HepG2 (cell line): ENCODE measurements around the gene WRAP73.

Experiments
- ATF7 ChIP-seq, 2 experiments: fragments of 450-650 bp in 1 of 2; sonication (generic) in 1 of 2; formaldehyde crosslinking in 1 of 2; IDR thresholded peaks; 2 replicates each; pipeline versions ENCODE4 v1.4.0 to v1.6.1; 2016 to 2020; ENCODE audit warnings: antibody characterized with exemption in 1 of 2, mild to moderate bottlenecking in 1 of 2, missing genetic modification reagents in 1 of 2
- CREM ChIP-seq, 2 experiments: sonication (generic) in 1 of 2; formaldehyde crosslinking in 1 of 2; IDR thresholded peaks; 2 replicates each; pipeline versions ENCODE4 v1.4.0 to v1.6.1; 2016 to 2020; ENCODE audit warnings: antibody characterized with exemption in 1 of 2, mild to moderate bottlenecking in 1 of 2, missing genetic modification reagents in 1 of 2
- ELF4 ChIP-seq: sonication (generic); formaldehyde crosslinking; IDR thresholded peaks from 2 replicates; pipeline ENCODE4 v1.5.0; 2020; ENCODE audit warnings: missing genetic modification reagents, mild to moderate bottlenecking, moderate library complexity, borderline replicate concordance
- TCF7L2 ChIP-seq: IDR thresholded peaks from 2 replicates; pipeline ENCODE4 v1.6.1; 2011; ENCODE audit warnings: mild to moderate bottlenecking, low read depth, low read length, moderate library complexity
- ZNF3 ChIP-seq: IDR thresholded peaks from 2 replicates; pipeline ENCODE4 v1.7.0; 2017; ENCODE audit warnings: inconsistent platforms
- ZNF780A ChIP-seq: sonication (generic); formaldehyde crosslinking; IDR thresholded peaks from 2 replicates; pipeline ENCODE4 v1.8.0; 2022; ENCODE audit warnings: mild to moderate bottlenecking, missing genetic modification reagents, moderate library complexity

DNA sequence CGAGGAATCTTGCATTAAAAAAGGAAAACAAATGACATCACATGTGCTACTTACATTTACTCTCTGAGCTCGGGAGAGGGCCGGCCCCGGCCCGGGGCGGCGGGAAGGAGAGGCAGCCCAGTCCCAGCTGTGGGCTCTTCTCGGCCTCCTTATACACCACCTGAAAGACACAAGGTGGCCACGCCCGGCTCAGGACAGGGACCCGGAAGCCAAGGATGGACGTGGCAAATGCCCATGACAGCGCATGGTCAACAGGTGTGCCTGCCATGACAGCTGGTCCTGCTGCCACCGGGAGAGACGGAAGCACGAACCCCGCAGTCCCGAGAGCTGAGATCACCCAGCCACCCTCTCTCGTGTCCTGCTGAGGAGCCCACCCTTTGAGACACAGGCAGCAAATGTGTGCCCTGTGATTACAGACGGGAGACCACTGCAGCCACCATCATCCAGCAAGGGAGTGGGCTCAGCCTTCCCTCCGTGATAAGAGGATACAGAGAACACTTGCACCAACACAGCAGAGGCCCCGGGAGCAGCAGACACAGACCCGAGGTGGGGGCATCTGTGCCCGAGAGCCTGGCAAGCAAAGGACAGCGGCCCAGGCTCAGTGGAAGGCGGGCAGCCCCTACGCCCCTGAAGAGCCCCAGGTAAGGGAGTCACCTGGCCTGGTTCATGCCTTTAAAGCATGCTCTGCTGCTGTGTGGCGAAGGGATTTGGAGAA, 16.4 kb downstream of the WRAP73 start:
- TF ChIP-seq ELF4 (CRISPR knock-in tag) (no peak), ZNF3 (CRISPR knock-in tag) (no peak), TCF7L2 (no peak), ATF7 (IDR thresholded peaks at IDR 0.05) (no peak), ATF7 (CRISPR knock-in tag; IDR thresholded peaks at IDR 0.05) (no peak), ZNF780A (CRISPR knock-in tag) (no peak), CREM (IDR thresholded peaks at IDR 0.05) (no peak), CREM (CRISPR knock-in tag; IDR thresholded peaks at IDR 0.05) (no peak)
